VCaP (cell line): ENCODE results near the gene CSH2.
"Not testable (repeated sequence)": the region's sequence is repeated elsewhere in the genome, so short reads cannot be mapped to it uniquely, and the experiment has no call there.

ENCODE experiments used
- H3K27ac ChIP-seq: fragments of 450-650 bp; 2 replicates; pipeline ENCODE4 v1.5.1; 2017
- TF ChIP-seq, protein P1 (sequence below): fragments of 450-650 bp; conservative IDR thresholded peaks from 2 replicates; pipeline ENCODE4 v1.5.1; 2017; ENCODE audit warnings: mild to moderate bottlenecking, moderate library complexity

Gene CSH2

GRCh38 chr17:63889026-63889848 lies 15.8 kb upstream of the CSH2 start:
- TF ChIP-seq, protein P1, sequence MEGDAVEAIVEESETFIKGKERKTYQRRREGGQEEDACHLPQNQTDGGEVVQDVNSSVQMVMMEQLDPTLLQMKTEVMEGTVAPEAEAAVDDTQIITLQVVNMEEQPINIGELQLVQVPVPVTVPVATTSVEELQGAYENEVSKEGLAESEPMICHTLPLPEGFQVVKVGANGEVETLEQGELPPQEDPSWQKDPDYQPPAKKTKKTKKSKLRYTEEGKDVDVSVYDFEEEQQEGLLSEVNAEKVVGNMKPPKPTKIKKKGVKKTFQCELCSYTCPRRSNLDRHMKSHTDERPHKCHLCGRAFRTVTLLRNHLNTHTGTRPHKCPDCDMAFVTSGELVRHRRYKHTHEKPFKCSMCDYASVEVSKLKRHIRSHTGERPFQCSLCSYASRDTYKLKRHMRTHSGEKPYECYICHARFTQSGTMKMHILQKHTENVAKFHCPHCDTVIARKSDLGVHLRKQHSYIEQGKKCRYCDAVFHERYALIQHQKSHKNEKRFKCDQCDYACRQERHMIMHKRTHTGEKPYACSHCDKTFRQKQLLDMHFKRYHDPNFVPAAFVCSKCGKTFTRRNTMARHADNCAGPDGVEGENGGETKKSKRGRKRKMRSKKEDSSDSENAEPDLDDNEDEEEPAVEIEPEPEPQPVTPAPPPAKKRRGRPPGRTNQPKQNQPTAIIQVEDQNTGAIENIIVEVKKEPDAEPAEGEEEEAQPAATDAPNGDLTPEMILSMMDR, result peak; percentile 56
- H3K27ac ChIP-seq, result not testable (repeated sequence)

DNA sequence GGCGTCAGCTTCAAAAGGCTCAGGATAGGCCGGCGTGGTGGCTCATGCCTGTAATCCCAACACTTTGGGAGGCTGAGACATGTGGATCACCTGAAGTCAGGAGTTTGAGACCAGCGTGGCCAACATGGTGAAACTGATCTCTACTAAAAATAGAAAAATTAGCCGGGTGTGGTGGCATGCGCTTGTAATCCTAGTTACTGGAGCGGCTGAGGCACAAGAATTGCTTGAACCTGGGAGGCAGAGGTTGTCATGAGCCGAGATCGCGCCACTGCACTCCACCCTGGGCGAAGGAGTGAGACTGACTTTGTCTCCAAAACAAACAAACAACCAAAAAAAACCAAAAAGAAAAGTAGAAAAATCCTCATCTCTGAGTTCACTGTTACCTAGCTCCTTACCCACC lies 11.6 kb upstream of the CSH2 start:
- not testable (repeated sequence) for H3K27ac ChIP-seq

- not testable (repeated sequence) for H3K27ac ChIP-seq
These were observed 9.2 kb upstream of the CSH2 start for GRCh38 chr17:63882626-63883126.

GRCh38 chr17:63881935-63882601 lies 8.6 kb upstream of the CSH2 start, which contains the start of gene GH2:
Gene GH2 (minus strand): TSS chr17:63881944. CDS start chr17:63881801, 143 bp downstream.
- H3K27ac ChIP-seq, result no peak within 1 kb of the TSS
- TF ChIP-seq, protein P1, result peak; percentile 63

DNA sequence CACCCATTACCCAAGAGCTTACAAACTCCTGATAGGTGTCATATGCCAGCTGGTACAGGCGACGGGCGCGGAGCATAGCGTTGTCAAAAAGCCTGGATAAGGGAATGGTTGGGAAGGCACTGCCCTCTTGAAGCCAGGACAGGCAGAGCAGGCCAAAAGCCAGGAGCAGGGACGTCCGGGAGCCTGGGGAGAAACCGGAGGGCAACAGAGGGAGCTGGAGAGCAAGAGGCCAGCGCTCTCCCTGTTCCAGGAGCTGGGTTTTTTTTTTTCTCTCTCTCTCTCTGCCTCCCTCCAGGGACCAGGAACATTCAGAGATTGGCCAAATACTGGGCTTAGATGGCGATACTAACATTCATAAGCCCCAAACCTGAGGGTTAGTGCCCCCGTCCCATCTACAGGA lies 7.9 kb upstream of the CSH2 start:
- H3K27ac ChIP-seq, result not testable (repeated sequence)

DNA sequence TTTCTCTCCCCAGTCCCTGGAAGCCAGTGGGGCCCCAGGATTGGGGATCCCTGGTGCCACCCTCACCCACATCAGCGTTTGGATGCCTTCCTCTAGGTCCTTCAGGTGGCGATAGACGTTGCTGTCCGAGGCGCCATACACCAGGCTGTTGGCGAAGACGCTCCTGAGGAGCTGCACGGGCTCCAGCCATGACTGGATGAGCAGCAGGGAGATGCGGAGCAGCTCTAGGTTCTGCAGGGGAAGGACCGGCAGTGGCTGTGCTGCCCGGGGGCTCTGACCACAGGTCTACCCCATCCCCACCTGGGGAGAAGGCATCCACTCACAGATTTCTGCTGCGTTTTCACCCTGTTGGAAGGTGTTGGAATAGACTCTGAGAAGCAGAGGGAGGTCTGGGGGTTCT lies 7.2 kb upstream of the CSH2 start:
- TF ChIP-seq, protein P1, result no peak
- H3K27ac ChIP-seq, result no peak overlapping the region

DNA sequence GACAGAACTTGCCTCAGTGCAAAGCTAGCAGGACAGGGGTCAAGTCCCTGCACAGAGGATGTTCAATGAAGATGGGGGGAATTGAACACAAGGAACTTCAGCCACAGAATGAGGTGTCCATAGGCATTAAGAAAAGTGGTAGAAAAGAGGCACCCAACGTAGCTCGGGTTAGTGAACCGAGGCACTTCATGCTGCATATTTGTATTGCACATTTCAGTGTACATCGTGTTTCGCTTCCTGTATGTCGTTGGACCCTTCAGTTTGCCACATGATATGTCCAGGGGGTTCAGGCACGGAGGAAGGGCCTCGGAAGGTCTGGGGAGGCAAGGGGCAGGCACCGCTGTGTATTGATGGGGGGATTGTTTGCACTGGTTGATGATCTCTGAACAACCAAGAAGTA lies 4.9 kb upstream of the CSH2 start:
- H3K27ac ChIP-seq, result not testable (repeated sequence)

GRCh38 chr17:63874693-63875092 lies 1.2 kb upstream of the CSH2 start:
- H3K27ac ChIP-seq, result not testable (repeated sequence)

- H3K27ac ChIP-seq, result not testable (repeated sequence)
These were observed 667 bp upstream of the CSH2 start for GRCh38 chr17:63874061-63874626.

DNA sequence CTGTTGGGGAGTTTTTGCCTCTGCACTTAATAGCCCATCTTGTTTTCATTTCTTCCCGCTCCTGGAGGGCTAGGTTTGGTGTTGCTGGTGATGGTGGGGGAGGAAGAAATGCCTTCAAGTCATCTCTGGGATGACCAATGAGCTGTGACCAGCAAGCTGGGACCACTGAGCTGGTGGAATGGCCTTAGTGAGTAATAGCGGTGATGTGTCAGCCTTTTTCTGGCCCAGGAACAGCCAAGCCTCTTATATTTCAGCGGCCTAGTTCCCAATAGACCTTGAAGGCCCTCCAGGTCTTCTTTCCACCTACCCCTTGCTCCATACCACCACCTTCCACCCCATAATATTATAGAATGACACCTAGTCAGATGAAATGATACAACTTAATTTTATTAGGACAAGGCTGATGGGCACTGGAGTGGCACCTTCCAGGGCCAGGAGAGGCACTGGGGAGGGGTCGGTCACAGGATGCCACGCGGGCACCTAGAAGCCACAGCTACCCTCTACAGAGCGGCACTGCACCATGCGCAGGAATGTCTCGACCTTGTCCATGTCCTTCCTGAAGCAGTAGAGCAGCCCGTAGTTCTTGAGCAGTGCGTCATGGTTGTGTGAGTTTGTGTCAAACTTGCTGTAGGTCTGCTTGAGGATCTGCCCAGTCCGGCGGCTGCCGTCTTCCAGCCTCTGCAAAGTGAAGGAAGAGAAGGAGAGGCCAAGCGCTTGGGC lies 1.7 kb downstream of the CSH2 start:
- H3K27ac ChIP-seq, result not testable (repeated sequence)

DNA sequence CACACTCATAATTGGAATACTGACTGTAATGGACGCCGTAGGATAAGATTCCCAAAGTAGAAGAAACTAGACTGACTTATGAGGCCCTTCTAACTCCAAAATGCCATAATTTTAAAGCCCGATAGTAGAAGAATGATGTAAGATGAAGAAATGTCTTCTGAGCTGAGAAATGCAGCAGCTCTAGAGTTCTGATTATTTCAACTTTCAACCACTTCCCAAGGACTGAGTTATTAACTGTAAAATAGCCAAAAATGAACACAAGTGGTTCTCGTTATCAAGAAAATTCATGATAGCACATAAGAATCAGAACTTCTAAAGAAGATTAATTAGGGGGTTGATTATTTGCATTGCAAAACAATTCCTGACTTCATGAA lies 3.2 kb downstream of the CSH2 start:
- not testable (repeated sequence) for H3K27ac ChIP-seq

DNA sequence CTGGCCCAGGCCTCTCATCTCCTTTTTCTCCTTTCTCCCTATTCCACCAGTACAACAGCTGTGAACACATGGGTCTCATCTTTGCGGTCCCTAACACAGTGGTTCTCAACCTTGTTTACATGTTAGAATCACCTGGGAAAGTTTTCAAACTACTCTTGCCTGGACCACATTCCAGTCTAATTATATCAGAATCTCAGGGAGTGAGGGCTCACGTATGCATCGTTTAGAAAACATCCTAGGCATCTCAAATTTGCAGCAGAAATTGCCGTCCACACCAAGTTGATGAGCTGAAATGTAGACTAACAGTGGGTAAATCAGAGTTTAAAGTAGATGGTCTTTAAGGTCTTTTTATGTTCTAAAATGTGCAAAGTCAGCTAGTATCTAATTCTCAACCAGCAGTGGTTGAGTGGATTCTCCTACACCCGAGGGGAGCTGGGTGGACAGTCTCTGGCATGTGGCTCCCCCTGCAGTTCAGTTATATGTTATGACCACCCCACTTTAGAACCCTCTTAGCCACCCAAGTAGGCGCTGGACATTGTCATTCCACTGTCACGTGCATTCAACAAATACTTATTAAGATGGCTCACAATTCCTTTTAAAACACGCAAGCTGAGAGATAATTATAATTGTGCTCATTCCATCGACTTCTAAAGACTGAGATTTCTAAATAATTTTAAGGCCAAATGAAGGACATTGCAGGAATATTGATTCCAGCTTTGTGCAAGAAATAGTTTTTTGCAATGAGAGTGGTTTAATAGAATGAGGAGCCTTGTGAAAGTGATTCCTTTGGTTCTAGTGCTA lies 3.8 kb downstream of the CSH2 start:
- not testable (repeated sequence) for H3K27ac ChIP-seq

DNA sequence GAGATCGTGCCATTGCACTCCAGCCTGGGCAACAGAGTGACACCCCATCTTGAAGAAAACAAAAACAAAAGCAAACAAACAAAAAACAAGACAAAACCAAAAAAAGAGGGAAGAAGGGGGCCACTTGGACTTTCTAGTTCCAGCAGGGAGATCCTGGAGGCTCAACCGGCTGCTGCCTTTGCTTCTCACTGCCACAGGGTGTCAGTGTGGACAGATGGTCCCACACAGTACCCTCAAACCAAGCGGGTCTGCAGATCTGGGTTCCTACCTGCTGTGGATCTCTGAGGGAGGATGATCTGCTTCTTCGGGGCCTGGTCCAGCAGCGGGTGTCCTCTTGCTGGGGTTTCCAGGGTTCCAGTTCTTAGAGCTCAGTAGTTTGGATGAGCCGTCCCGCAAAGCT lies 6.9 kb downstream of the CSH2 start:
- not testable (repeated sequence) for H3K27ac ChIP-seq
